Nephron (organoid): Measurements from ENCODE around the gene LYPD4.

Experiments used
- H3K27ac Mint-ChIP-seq, 3 experiments: 2 replicates each; pipeline ENCODE4 v1.8.0; 2020; ENCODE audit warnings: mixed read lengths in 3 of 3, mild to moderate bottlenecking in 2 of 3, moderate library complexity in 1 of 3
- H3K27me3 Mint-ChIP-seq: 2 replicates; pipeline ENCODE4 v1.8.0; 2021; ENCODE audit warnings: low read depth, mild to moderate bottlenecking, moderate library complexity, mixed read lengths
- H3K36me3 Mint-ChIP-seq: 2 replicates; pipeline ENCODE4 v1.8.0; 2020; ENCODE audit warnings: low read depth, mixed read lengths
- H3K4me1 Mint-ChIP-seq: 2 replicates; pipeline ENCODE4 v1.8.0; 2020; ENCODE audit warnings: mixed read lengths
- H3K4me3 Mint-ChIP-seq, 3 experiments: 2 replicates each; pipeline ENCODE4 v1.8.0; 2020; ENCODE audit warnings: mild to moderate bottlenecking in 3 of 3, mixed read lengths in 3 of 3, moderate library complexity in 2 of 3
- H3K9me3 Mint-ChIP-seq: 2 replicates; pipeline ENCODE4 v1.8.0; 2020; ENCODE audit warnings: mixed read lengths
- TF ChIP-seq, protein P1 (sequence below), 3 experiments: fragments of 200-600 bp; sonication (generic); IDR thresholded peaks; one replicate each; pipeline ENCODE4 v1.5.0; 2021; ENCODE audit warnings: antibody characterized with exemption in 3 of 3; ENCODE audit not compliant: unreplicated experiment in 3 of 3

LYPD4 gene

DNA sequence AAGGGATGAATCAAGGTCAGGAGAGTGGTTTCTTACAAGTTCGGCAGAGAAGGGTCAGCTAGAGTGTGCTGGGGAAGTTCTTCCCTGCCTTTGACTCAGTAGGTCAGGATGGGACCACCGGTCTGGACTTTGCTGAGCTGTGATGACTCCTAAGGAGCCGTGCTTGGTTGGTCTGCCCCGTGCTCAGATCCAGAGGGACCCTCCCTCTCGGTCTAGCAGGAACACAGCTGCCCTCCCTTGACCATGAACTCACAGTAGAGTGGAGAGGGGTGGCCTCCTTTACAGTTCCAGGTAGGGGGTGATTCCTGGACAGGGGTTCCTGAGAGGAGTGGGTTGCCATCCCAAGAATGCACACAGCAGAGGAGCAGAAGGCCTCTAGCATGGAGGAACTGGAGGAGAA is 19.9 kb upstream of the LYPD4 start:
- H3K9me3 Mint-ChIP-seq = no peaks in the 10 kb centered on the region
- peaks cover 60% of the 10 kb centered on the region for H3K36me3 Mint-ChIP-seq
- TF ChIP-seq, protein P1, sequence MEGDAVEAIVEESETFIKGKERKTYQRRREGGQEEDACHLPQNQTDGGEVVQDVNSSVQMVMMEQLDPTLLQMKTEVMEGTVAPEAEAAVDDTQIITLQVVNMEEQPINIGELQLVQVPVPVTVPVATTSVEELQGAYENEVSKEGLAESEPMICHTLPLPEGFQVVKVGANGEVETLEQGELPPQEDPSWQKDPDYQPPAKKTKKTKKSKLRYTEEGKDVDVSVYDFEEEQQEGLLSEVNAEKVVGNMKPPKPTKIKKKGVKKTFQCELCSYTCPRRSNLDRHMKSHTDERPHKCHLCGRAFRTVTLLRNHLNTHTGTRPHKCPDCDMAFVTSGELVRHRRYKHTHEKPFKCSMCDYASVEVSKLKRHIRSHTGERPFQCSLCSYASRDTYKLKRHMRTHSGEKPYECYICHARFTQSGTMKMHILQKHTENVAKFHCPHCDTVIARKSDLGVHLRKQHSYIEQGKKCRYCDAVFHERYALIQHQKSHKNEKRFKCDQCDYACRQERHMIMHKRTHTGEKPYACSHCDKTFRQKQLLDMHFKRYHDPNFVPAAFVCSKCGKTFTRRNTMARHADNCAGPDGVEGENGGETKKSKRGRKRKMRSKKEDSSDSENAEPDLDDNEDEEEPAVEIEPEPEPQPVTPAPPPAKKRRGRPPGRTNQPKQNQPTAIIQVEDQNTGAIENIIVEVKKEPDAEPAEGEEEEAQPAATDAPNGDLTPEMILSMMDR (IDR thresholded peaks at IDR 0.05; ENCODE audit: unreplicated experiment in 3 of 3) = no peak
- H3K4me3 Mint-ChIP-seq = peak overlapping the region in 2 of 3 experiments; percentile 12 to 56
- peaks cover 45% of the 10 kb centered on the region for H3K4me1 Mint-ChIP-seq
- H3K27ac Mint-ChIP-seq = no peak overlapping the region
- H3K27me3 Mint-ChIP-seq = no peaks in the 10 kb centered on the region

DNA sequence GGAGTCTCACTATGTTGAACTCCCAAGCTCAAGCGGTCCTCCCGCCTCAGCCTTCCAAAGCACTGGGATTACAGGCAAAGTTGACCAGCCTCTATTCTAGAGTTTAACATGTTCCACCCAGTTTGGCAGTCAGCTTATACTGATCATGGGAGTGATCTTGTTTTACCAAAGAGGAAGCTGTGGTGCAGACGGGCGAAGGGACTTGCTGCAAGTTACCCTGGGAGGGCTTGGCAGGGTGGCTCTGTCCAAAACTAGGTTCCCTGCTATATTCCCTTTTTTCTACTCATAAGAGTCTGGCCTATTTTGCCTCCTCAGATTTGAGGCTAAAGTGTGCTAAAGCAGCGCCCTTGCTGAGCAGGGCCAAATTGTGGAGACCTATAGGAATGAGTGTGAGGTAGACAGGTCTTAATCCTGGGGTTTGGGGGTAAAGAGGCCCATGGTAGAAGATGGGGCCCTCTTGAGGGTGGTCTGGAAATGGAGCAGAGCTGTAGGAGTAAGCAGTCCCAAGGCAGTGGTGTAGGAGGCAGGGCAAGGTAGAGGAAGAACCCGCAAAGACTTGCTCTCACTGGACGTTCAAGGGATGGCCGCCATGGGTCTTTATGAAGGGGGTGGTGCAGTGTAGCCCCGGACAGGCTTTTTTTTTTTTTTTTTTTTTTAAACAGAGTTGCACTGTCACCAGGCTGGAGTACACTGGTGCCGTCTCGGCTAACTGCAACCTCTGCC is 18.9 kb upstream of the LYPD4 start:
- peak overlapping the region; percentile 17 to 97 (median 95) for H3K4me3 Mint-ChIP-seq

DNA sequence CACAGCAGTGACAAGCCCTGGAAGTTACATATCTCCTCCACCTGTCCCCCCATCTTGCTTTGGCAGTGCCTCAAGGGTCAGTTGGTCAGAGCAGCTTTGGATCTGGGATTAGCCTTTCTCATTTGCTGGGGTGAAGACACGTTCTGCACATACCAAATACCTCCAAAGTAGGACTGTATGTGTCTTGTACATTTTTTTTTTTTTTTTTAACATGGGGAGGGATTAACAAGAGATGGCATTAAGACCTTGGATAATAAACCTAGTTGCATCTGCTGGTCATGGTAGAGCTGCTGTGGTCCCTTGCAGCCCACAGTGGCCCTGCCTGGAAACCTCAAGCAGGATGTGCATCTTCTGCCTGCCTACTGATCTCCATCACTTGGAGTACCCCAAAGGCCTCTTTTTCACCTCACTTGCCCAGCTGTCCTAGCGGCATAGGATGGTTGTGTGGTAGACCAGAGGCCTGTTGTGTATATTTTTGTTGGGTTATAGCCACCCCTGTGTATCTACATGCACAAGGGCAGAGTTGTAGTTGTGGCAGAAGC is 18.0 kb upstream of the LYPD4 start:
- H3K9me3 Mint-ChIP-seq = no peaks in the 10 kb centered on the region
- H3K4me3 Mint-ChIP-seq = peak overlapping the region; percentile 95 to 97 (median 96)
- H3K27ac Mint-ChIP-seq = peak overlapping the region in 1 of 3 experiments; percentile 40
- H3K4me1 Mint-ChIP-seq = peaks cover 37% of the 10 kb centered on the region
- TF ChIP-seq, protein P1 (IDR thresholded peaks at IDR 0.05; ENCODE audit: unreplicated experiment in 3 of 3) = no peak
- no peaks in the 10 kb centered on the region for H3K27me3 Mint-ChIP-seq
- peaks cover 50% of the 10 kb centered on the region for H3K36me3 Mint-ChIP-seq

More for the DNA sequence above, 18.9 kb upstream of the LYPD4 start:
- Mint-ChIP-seq H3K4me1 (peaks cover 45% of the 10 kb centered on the region), H3K9me3 (no peaks in the 10 kb centered on the region), H3K27me3 (no peaks in the 10 kb centered on the region), H3K36me3 (peaks cover 58% of the 10 kb centered on the region), H3K27ac (peak overlapping the region in 1 of 3 experiments; percentile 52)
- TF ChIP-seq, protein P1 (IDR thresholded peaks at IDR 0.05; ENCODE audit: unreplicated experiment in 3 of 3) = no peak

DNA sequence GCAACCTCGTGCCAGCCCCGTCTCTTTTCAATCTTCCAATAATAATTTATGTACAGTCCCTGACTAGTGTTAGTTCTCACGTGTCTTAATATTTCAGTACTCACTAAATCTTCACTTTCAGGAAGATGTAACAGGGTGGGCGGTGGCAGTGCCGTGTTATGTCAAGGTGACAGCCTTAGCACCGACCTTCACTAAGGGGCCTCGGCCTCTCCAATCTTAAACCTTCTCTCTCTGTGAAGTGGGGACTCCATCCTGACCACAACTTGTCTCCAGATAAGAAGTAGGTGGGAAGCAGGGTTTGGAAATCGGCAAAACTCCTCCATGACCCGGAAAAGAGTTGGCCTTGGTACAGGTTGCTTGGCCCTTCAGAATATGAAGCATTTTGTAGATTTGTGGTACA is 17.4 kb upstream of the LYPD4 start:
- Mint-ChIP-seq H3K36me3 (peaks cover 50% of the 10 kb centered on the region), H3K9me3 (no peaks in the 10 kb centered on the region), H3K4me1 (peaks cover 37% of the 10 kb centered on the region), H3K4me3 (peak overlapping the region; percentile 95 to 97 (median 96)), H3K27ac (peak overlapping the region; percentile 83 to 96 (median 93)), H3K27me3 (no peaks in the 10 kb centered on the region)
- TF ChIP-seq, protein P1 (IDR thresholded peaks at IDR 0.05; ENCODE audit: unreplicated experiment in 3 of 3) = no peak

DNA sequence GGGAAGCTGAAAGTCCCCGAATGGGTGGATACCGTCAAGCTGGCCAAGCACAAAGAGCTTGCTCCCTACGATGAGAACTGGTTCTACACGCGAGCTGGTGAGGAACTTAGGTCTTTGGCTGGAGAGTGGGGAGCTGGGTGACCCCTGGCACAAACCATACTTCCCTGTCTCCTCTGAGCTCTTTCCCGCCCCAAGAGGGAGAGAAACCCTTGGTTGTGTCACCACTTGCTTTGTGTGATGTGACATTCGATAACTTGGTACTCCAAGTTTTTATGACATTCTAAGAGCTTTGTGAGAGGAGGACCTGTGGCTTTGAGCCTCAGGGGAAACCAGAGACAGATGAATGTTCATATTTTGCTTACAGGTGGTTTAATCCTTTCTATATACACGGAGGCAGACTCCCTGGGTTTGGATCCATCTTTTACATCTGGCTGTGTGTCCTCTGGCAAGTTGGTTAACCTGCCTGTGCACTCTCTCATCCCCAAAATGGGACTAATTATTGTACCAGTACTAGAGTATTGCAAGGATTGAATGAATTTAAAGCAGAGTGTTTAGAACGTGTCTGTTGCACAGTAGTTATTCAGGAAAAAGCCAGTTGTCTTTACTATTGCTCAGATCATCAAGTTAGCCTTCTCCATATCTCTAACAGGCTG is 16.8 kb upstream of the LYPD4 start:
- no peaks in the 10 kb centered on the region for H3K9me3 Mint-ChIP-seq
- peak overlapping the region; percentile 83 to 96 (median 93) for H3K27ac Mint-ChIP-seq
- H3K27me3 Mint-ChIP-seq = no peaks in the 10 kb centered on the region
- H3K4me3 Mint-ChIP-seq = peak overlapping the region; percentile 95 to 97 (median 96)
- TF ChIP-seq, protein P1 (IDR thresholded peaks at IDR 0.05; ENCODE audit: unreplicated experiment in 3 of 3) = no peak
- peaks cover 48% of the 10 kb centered on the region for H3K36me3 Mint-ChIP-seq
- peaks cover 37% of the 10 kb centered on the region for H3K4me1 Mint-ChIP-seq
